ENCODE measurements around the gene BCAS4. TPM values are rescaled to one million over a fixed set of nuclear protein-coding genes. Genes with fewer than 3 reads are reported as not detected.
"Not testable (repeated sequence)": the region's sequence is repeated elsewhere in the genome, so short reads cannot be mapped to it uniquely, and the experiment has no call there.

The BCAS4 gene
- total and polyA plus RNA-seq, 2 experiments from 2014 or later = 22.2 to 24.8 TPM

DNA sequence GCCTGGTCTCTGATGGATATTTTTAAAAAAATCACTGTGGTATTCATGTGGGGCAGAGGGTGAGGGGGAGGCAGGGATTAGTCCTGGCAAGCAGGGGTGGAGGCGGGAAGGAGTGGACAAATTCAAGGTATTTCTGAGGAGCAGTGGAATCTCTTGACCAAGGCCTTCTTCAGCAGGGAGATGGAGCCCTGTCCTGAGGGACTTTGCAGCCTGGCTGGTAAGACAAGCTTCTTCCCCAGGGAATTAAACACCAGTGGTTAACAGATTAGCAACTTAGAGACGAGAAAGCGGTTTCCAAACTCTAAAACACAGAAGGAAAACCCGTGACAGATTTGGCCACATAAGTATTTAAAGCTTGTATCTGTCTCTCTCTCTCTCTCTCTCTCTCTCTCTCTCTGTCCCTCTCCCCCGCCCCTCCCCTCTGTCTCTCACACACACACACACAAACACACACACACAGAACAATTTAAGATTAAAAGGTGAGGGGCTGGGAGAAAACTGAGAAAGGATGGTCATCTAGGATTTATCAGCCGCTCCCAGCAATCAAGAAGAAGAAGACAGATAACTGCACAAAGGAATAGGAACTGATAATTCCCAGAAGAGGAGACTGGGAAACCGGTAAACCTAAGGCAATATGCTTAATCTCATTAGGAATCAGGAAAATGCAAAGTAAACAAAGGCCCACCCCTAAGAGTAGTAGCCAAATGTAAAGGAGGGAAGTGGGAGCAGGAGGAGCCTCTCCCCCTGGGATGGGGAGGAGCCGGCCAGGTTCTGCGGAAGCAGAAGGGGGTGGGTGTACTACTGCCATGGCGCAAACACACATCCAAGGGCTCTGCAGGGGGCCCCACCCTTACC is 27.7 kb upstream of the BCAS4 start:
- peaks cover 22% of the 10 kb centered on the region for H3K4me1 Mint-ChIP-seq
- H2AFZ ChIP-seq = peak overlapping the region; percentile 94
- not testable (repeated sequence) for H3K36me3 ChIP-seq (ENCODE audit: insufficient read depth); H3F3A ChIP-seq (replicated peaks; ENCODE audit: low read depth); H3K27me3 ChIP-seq (ENCODE audit: insufficient read depth); H3K9me3 Mint-ChIP-seq; H3K9me2 ChIP-seq (ENCODE audit: insufficient read depth); H3K79me2 ChIP-seq (replicated peaks; ENCODE audit: insufficient read depth); H4K20me1 ChIP-seq (replicated peaks; ENCODE audit: insufficient read depth); DNase-seq (ENCODE audit: low spot score); H3K36me3 Mint-ChIP-seq (ENCODE audit: low read depth)
- ATAC-seq = peak; percentile 89
- H3K27me3 Mint-ChIP-seq (ENCODE audit: insufficient read depth, low read depth, poor library complexity) = peaks cover 12% of the 10 kb centered on the region
- H3K4me1 ChIP-seq (ENCODE audit: insufficient read depth) = peaks cover 15% of the 10 kb centered on the region
- H3K4me3 Mint-ChIP-seq = peak overlapping the region; percentile 55
- peak overlapping the region; percentile 58 for H3K27ac Mint-ChIP-seq
- peak; percentile 23; the same call in 1 of the 2 replicates for TF ChIP-seq POLR2AphosphoS5 (IDR thresholded peaks at IDR 0.05; ENCODE audit: low read depth)
- H3K4me2 ChIP-seq = peak overlapping the region; percentile 74
- peak overlapping the region; percentile 41 for H3K4me3 ChIP-seq
- H3K27ac ChIP-seq (ENCODE audit: low read depth) = 0 out of 2 replicates have a peak overlapping the region, but pooled peaks have one; percentile 19

- not testable (repeated sequence) for H4K20me1 ChIP-seq (replicated peaks; ENCODE audit: insufficient read depth); H3K4me3 Mint-ChIP-seq; H3K27me3 ChIP-seq (ENCODE audit: insufficient read depth); H3K27ac Mint-ChIP-seq; DNase-seq (ENCODE audit: low spot score); H3F3A ChIP-seq (replicated peaks; ENCODE audit: low read depth); H3K79me2 ChIP-seq (replicated peaks; ENCODE audit: insufficient read depth); H3K36me3 ChIP-seq (ENCODE audit: insufficient read depth); H3K36me3 Mint-ChIP-seq (ENCODE audit: low read depth); H3K4me2 ChIP-seq; H3K27me3 Mint-ChIP-seq (ENCODE audit: insufficient read depth, low read depth, poor library complexity); H3K4me3 ChIP-seq; H2AFZ ChIP-seq; H3K9me3 Mint-ChIP-seq; H3K27ac ChIP-seq (ENCODE audit: low read depth); H3K9me2 ChIP-seq (ENCODE audit: insufficient read depth)
- peaks cover 22% of the 10 kb centered on the region for H3K4me1 Mint-ChIP-seq
- ATAC-seq = peak; percentile 12
- H3K4me1 ChIP-seq (ENCODE audit: insufficient read depth) = peaks cover 15% of the 10 kb centered on the region
These were observed 25.9 kb upstream of the BCAS4 start for GRCh38 chr20:50768991-50769390.

DNA sequence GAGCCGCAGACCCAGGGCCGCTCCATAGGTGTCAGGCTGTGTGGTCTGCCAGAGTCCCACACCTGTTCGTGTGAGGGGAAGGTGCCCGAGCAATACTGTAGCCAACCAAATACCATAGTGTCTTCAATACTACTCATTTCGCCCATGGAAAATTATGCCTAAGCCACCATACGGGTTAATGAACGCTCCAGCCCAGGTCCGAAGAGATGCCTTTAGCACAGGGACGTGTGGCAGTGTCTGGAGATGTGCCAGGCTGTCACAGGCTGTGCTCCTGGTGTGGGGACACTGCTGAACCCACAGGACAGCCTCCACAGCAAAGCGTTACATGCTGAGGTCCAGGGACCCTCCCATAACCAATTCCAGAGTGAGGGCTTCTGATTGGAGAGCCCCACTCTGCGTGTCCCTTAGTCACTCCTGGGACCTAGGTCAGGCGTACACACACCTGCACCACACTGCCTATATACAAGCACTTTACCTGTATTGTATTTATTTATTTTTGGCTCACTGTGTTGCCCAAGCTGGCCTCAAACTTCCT is 25.2 kb upstream of the BCAS4 start:
- H4K20me1 ChIP-seq (replicated peaks; ENCODE audit: insufficient read depth); H3K27me3 Mint-ChIP-seq (ENCODE audit: insufficient read depth, low read depth, poor library complexity); H3K4me2 ChIP-seq; H3K36me3 Mint-ChIP-seq (ENCODE audit: low read depth); H3F3A ChIP-seq (replicated peaks; ENCODE audit: low read depth); H3K27me3 ChIP-seq (ENCODE audit: insufficient read depth); H3K9me3 Mint-ChIP-seq; ATAC-seq; H3K9me2 ChIP-seq (ENCODE audit: insufficient read depth); H3K79me2 ChIP-seq (replicated peaks; ENCODE audit: insufficient read depth); H3K27ac ChIP-seq (ENCODE audit: low read depth); H3K4me3 Mint-ChIP-seq; H3K4me3 ChIP-seq; H2AFZ ChIP-seq; DNase-seq (ENCODE audit: low spot score); H3K36me3 ChIP-seq (ENCODE audit: insufficient read depth); H3K27ac Mint-ChIP-seq: not testable (repeated sequence)
- H3K4me1 Mint-ChIP-seq = peaks cover 18% of the 10 kb centered on the region
- peaks cover 15% of the 10 kb centered on the region for H3K4me1 ChIP-seq (ENCODE audit: insufficient read depth)

DNA sequence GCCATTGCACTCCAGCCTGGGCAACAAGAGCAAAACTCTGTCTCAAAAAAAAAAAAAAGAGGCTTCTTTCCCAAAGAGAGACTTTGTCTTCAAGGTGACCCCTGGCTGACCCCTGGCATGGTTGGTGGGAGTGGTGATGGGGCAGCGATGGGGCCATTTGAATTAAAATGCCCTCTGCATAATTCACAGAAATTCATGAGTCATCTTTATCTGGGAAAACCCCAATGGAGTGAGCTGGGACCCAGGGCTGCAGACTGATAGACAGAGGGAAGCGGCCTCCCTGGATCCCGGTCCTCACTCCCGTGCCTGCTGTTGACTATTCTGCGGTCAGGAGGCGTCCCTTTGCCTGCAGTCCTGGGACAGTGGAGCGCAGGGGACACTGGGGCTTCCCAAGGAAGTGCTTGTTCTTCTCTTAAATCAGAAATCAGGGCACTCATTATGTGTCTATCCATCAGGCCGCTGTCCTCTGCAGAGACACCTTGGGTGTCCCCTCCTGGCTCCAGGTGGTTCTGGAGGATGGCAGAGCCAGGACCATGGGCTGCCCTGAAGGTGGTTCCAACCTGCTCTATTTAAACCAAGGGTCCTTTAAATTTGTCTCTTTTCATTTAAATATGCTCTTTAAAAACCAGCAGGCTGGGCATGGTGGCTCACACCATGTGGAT is 23.3 kb upstream of the BCAS4 start:
- not testable (repeated sequence) for H4K20me1 ChIP-seq (replicated peaks; ENCODE audit: insufficient read depth); H3K79me2 ChIP-seq (replicated peaks; ENCODE audit: insufficient read depth); H3K9me3 Mint-ChIP-seq; H3K27me3 Mint-ChIP-seq (ENCODE audit: insufficient read depth, low read depth, poor library complexity); DNase-seq (ENCODE audit: low spot score); H3K27ac ChIP-seq (ENCODE audit: low read depth); H3K4me3 Mint-ChIP-seq; H3K36me3 ChIP-seq (ENCODE audit: insufficient read depth); H3K9me2 ChIP-seq (ENCODE audit: insufficient read depth); H3K27ac Mint-ChIP-seq; H3K4me3 ChIP-seq; H2AFZ ChIP-seq; H3K36me3 Mint-ChIP-seq (ENCODE audit: low read depth); H3F3A ChIP-seq (replicated peaks; ENCODE audit: low read depth); H3K4me2 ChIP-seq; H3K27me3 ChIP-seq (ENCODE audit: insufficient read depth)
- peaks cover 14% of the 10 kb centered on the region for H3K4me1 ChIP-seq (ENCODE audit: insufficient read depth)
- H3K4me1 Mint-ChIP-seq = peaks cover 20% of the 10 kb centered on the region
- peak; percentile 12; the same call in 2 of the 3 replicates for ATAC-seq

Measured in GM23338 (cell line).